ENCODE results near the gene SYT5.
"Not testable (repeated sequence)": the region's sequence is repeated elsewhere in the genome, so short reads cannot be mapped to it uniquely, and the experiment has no call there.

The SYT5 gene

GRCh38 chr19:55166530-55167268 is 13.4 kb downstream of the SYT5 start, which contains the start of gene DNAAF3:
Gene DNAAF3, minus strand, starts transcription at chr19:55166613. Its CDS starts 200 bp downstream, at chr19:55166413.
- peak; percentile 90 for DNase-seq

DNA sequence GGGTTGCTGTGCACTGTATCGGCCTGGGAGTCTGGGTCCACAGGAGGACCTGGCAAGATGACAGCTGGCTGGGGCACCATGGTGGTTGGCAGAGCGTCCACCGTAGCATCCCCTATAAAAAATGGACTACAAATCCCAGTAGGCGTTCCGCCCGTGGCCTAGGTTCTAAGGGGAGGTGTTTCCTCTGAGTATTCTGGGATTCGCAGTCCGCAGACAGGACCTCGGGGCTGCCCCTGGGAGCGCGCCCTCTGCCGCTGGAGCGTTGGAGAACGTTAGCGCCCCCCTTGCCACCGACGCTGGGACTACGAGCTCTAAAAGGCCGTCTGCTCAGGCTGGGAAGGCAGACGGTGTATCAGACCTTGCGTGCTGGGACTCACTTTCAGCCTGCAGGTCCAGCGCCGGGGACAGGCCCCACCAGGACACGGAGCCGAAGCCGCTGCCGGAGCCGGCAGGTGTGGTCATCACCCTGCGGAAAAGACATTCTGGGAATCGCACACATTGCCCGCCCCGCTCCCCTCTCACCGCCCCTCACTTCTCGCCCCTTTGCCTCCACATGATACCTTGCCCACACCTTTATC is 14.0 kb downstream of the SYT5 start:
- DNase-seq, result peak; percentile 24

DNA sequence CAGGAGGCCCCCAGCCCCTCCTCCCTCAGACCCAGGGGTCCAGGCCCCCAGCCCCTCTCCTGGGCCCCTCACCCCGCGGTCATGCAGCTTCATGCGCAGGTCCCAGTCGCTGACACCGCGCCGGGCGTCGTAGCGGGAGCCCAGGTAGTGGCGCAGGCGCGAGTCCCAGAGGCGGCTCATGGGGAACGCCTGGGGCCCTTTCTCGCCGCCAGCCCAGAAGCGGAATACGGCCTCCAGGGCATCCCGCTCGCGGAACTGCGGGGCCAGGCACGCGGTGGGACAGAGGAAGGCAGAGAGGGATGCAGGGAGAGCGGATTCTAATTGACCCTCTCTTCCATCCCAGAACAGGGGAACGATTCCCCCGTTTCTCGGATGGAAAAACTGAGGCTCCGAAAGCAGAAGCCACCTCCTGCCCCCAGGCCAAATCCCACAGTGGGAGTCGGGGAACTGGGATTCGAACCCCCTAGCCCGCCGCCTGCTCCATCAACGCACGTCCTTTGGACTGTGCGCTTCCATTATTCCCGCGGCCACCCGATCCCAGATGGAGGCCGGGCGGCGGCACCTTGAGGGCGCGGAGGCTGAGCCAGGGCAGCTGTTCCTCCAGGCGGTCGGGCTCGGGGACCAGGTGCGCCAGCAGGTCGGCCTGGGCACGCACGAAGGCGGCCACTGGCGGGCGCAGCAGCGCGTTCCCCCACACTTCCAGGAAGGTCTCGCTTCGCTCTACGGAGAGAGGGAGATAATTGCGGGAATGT is 18.3 kb downstream of the SYT5 start:
- DNase-seq, result no peak

- DNase-seq, result no peak
Measured at GRCh38 chr19:55160986-55161365, 19.1 kb downstream of the SYT5 start.

GRCh38 chr19:55160128-55160985 is 19.7 kb downstream of the SYT5 start:
- peak; percentile 24 for DNase-seq

- DNase-seq, result no peak
Measured at GRCh38 chr19:55158848-55159749, 21.0 kb downstream of the SYT5 start.

GRCh38 chr19:55158423-55158822 is 21.7 kb downstream of the SYT5 start:
- no peak for DNase-seq

DNA sequence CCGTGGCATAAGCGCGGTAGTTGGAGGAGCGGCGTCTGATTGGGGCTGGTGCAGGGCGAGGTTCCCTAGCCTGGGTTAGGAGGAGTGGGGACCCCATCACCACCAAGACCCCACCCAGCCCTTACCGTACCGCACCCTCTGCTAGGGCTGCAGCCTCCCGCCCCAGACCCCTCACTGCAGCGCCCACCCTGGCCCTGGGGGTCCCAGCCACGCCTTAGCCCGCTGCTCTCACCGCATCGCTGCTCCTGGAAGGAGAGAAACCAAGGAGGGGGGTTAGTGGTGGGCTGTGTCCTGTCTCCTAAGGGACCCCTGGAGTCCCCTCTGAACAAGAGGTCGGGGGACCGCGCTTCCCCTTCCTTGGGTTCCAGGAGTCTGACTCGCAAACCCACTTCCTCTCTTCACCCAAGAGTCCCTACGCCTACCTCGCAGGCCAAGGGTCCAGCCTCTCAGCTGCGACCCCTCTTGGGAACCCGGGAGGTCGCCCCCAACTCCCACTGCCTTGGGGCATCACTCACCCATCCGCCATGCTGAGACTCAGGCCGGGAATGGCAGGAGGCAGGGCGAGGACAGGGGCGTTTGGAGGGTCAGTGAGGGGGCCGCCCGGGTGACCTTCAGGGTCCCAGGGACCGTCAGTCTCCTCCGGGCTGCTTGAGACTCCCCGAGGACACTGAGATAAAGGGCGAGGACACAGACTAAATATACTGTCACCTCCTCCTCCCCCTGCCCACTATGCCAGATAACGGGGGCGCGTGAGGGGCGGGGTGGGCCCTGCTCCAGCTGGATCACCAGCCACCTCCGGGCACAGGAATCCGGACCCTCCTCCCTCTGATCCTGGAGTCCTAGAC is 22.8 kb downstream of the SYT5 start, which contains the start of gene TNNI3:
Gene TNNI3, minus strand, starts transcription at position 669 of the 845 bp plus-strand sequence. Its CDS starts 143 bp downstream, at position 526.
- DNase-seq, result no peak

DNA sequence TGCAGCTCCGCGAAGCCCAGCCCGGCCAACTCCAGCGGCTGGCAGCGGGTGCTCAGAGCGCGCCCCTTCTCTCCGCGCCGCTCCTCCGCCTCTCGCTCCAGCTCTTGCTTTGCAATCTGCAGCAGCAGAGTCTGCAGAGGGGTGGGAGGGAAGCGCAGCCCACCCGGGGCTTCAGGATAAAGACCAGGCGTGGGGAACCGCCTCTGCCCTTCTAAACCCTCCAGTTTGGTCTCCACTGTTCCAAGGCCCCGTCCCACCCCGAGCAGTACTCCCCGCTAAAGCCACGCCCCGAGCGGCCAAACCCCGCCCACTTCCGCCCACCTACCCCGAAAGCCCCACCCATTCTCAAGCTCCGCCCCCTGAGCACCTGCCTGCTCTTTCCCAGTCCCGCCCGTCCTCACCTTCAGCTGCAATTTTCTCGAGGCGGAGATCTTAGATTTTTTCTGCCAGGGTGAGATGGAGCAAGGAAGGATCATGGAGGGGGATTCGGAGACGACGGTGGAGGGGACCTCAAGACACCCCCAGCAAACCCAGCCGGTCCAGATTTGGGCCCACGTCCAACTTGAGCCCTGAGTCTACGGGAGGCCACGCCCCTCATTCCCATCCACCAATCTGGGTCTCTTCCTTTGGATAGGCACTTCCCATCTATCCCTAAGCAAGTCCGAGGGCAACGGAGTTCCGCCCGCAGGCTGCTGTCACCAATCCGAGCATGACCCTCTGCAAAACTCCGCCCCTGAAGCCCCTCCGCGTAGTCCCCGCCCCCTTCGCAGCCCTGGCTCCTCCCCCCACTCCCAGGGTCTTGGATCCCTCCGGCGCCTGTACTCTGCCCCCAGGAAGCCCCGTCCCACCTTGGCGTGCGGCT is 23.7 kb downstream of the SYT5 start:
- no peak for DNase-seq

GRCh38 chr19:55155784-55156183 is 24.3 kb downstream of the SYT5 start:
- not testable (repeated sequence) for DNase-seq

DNA sequence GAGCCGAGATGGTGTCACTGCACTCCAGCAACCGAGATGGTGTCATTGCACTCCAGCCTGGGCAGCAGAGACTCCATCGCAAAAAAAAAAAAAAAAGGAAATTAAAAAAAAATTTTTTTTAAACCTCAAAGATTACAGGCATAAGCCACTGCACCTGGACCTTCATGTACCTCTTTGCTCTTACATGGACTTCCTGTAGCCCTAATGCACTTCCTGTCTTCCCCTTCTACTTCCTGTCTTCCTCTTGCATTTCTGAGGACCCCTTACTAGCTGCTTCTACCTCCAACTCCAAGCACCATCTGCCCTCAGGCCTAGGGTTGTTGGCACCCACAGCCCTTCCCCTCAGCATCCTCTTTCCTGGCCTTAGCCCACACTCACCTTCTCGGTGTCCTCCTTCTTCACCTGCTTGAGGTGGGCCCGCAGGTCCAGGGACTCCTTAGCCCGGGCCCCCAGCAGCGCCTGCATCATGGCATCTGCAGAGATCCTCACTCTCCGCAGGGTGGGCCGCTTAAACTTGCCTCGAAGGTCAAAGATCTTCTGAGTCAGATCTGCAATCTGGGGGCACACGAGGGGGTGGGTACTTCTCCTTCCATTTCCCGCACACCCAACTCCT is 26.3 kb downstream of the SYT5 start:
- no peak for DNase-seq

DNA sequence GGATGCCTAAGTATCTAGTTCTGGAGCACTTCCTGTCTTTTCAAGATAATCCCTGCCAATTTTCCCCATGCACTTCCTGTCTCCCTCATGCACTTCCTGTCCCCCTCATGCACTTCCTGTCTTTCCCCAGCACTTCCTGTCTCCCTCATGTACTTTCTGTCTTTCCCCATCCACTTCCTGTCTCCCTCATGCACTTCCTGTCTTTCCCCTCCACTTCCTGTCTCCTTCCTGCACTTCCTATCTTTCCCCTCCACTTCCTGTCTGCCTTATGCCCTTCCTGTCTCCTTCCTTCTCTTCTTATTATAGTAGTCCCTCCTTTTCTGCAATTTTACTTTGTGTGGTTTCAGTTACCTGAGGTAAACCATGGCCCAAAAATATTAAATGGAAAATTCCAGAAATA is 28.1 kb downstream of the SYT5 start:
- no peak for DNase-seq

DNA sequence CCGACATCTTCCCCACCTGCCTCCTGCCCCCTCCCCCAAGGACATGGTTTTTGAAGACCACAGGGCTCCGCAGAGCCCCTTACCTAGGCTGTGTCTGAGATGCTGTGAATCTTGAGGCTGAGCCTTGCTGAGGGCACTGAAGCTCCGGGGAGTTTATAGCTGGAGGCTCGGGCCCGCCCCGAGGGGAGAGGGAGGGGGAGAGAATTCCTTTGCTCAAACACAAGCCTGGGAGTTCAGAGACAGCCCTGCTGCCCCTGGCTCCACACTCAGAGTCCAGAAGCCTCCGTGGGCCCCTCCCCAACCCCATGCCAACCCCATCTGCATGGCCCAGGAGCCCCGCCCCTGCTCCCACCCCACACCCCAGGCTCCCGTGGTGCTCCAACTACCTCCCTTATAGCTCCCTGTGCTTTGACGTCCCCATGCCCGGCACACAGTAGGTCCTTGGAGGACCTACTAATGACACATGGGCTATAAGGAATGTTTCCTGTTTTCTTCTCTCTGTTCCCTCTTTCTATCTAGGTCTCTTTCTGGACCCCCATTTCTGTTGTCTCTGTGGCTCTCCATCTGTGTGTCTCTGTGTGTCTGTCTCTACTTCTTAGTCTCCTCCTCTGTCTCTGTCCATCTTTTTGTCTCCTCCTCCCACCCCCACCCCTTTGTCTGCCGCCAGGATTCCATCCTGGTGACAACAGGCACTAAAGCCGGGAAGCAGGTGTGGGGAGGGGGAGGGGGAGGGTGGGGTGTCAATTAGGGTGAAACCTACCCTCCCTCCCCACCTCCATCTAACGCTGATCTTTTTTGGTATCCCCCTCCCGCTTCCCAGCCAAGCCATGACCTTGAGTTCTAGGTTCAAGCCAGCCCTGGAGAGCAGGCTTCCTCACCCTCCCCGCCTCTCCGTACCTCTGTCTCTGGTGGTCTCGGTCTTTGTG is 30.7 kb downstream of the SYT5 start, which contains the start of gene TNNT1:
Gene TNNT1, minus strand, starts transcription at position 129 of the 926 bp plus-strand sequence. CDS start 2,049 bp downstream, outside the sequence.
- no peak for DNase-seq

DNA sequence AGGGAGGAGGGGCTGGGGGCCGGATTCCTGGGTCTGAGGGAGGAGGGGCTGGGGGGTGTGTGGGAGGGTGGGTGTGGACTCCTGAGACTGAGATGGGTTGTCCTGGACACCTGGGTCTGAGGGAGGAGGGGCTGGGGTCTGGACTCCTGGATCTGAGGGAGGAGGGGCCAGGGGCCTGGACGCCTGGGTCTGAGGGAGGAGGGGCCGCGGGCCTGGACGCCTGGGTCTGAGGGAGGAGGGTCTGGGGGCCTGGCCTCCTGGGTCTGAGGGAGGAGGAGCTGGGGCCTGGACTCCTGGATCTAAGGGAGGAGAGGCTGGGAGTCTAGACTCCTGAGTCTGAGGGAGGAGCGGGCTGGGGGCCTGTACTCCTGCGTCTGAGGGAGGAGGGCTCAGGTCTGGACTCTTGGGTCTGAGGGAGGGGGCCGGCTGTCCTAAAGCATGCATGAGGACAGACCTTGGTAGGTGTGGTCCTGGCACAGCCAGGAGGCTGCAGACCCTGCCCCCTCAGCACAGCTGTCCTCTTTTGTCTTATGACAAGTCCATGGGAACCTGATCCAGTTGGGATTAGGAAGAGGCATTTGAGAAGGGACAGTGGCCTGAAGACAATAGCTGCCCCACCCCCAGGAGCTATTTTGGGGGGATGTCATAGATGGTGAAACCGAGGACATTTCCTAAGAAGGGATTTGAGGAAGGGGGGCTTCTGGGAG is 32.4 kb downstream of the SYT5 start:
- DNase-seq, result no peak

GRCh38 chr19:55146705-55147273 is 33.3 kb downstream of the SYT5 start:
- DNase-seq, result no peak

DNA sequence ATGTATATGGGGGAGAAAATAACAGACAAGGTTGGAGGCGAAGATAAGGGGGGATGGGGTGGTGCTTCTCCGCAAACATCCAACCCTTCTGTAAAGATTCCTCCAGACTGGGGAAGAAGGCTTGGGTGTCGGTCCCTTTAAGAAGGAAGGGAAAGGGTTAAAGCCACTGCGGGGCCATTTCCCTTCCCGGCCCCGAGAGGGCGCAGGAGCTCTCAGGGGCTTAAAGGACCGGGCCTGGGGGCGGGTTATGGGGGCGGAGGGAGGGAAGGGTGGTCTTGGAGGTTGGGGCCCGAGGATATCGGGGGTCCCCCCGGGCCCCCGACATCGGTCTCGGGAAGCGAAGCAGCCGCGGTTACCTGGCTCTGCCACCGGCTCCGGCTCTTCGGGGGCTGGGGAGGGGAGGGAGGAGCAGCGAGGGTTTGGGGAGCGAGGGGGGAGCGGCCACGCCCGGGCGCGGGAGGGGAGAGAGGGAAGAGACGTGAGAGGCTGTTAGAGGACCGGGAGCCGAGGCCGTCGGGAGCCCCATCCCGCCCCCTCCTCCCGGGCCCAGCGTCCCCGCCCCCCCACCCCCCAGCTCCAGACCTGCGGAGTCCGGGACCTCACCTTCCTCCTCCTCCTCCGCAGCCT is 33.9 kb downstream of the SYT5 start:
- DNase-seq, result no peak
